LNCaP clone FGC (cell line): ENCODE data around the gene MAGEA12.
"Not testable (repeated sequence)": the region's sequence is repeated elsewhere in the genome, so short reads cannot be mapped to it uniquely, and the experiment has no call there.

Experiments used
- DNase-seq: peaks from one replicate; pipeline ENCODE4 v3.0.0-alpha.2; 2011; ENCODE audit warnings: low read depth
- H3K4me3 ChIP-seq: 2 replicates; pipeline ENCODE4 v1.5.1; 2011; ENCODE audit warnings: mild to moderate bottlenecking, low read depth, low read length, control low read depth
- CTCF ChIP-seq: IDR thresholded peaks from 2 replicates; pipeline ENCODE4 v1.5.1; 2012; ENCODE audit warnings: mild to moderate bottlenecking; ENCODE audit not compliant: control insufficient read depth, insufficient read depth; ENCODE audit errors: extremely low read depth

The MAGEA12 gene

GRCh38 chrX:152735101-152735500 lies 1.5 kb downstream of the MAGEA12 start:
- no peak for TF ChIP-seq CTCF
- peak overlapping the region; percentile 91 for H3K4me3 ChIP-seq
- no peak for DNase-seq

DNA sequence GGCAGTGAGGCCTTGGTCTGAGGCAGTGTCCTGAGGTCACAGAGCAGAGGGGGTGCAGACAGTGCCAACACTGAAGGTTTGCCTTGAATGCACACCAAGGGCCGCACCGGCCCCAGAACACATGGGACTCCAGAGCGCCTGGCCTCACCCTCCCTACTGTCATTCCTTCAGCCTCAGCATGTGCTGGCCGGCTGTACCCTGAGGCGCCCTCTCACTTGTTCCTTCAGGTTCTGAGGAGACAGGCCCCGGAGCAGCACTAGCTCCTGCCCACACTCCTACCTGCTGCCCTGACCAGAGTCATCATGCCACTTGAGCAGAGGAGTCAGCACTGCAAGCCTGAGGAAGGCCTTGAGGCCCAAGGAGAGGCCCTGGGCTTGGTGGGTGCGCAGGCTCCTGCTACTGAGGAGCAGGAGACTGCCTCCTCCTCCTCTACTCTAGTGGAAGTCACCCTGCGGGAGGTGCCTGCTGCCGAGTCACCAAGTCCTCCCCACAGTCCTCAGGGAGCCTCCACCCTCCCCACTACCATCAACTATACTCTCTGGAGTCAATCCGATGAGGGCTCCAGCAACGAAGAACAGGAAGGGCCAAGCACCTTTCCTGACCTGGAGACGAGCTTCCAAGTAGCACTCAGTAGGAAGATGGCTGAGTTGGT lies 2.4 kb downstream of the MAGEA12 start:
- no peak for TF ChIP-seq CTCF
- no peak for DNase-seq
- H3K4me3 ChIP-seq = no peak overlapping the region

DNA sequence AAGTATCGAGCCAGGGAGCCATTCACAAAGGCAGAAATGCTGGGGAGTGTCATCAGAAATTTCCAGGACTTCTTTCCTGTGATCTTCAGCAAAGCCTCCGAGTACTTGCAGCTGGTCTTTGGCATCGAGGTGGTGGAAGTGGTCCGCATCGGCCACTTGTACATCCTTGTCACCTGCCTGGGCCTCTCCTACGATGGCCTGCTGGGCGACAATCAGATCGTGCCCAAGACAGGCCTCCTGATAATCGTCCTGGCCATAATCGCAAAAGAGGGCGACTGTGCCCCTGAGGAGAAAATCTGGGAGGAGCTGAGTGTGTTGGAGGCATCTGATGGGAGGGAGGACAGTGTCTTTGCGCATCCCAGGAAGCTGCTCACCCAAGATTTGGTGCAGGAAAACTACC lies 3.0 kb downstream of the MAGEA12 start:
- H3K4me3 ChIP-seq, DNase-seq: not testable (repeated sequence)

DNA sequence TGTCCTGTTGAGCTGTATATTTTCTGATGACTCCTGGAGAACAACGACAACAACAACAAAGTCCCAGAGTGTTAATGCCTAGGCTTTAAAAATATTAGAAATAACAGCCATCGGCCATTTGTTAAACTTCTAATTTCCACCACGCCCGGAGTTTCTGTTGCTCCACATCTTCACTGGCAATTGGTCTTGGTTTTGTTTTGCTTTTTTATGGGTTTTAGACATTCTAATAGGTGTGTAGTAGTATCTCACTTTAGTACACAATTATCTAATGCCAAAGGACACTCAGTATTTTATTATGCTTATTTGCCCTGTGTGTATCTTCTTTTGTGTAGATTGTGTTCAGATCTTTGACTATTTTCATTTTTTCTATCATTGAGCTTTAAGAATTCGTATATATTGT lies 5.0 kb downstream of the MAGEA12 start:
- no peak overlapping the region for H3K4me3 ChIP-seq
- no peak for DNase-seq
- no peak for TF ChIP-seq CTCF

- not testable (repeated sequence) for DNase-seq, H3K4me3 ChIP-seq
Observed at GRCh38 chrX:152753686-152754650, 20.4 kb downstream of the MAGEA12 start, which contains the start of gene MAGEA2. Gene MAGEA2 (minus strand): TSS chrX:152753842. CDS start chrX:152751363, 2,479 bp downstream.

DNA sequence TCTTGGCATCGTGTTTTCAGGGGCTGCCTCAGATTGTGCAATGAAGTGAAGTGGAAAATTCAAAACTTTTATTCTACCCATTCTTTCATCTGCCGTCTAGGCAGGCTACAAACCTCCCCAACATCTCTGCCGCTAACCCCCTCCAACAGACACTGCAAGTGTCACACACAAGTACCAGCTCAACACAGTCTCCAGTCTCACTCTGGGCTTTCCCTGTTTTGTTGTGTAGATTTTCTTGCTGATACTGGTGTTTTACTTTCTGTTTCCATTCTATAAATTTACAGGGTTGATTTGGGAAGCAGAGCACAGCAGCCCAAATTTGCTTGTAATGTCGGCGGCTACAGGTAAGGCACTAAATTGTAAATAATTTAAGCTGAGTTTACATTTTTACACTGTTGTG lies 21.3 kb downstream of the MAGEA12 start:
- not testable (repeated sequence) for DNase-seq, H3K4me3 ChIP-seq

- H3K4me3 ChIP-seq, DNase-seq: not testable (repeated sequence)
Observed at GRCh38 chrX:152758918-152759317, 25.4 kb downstream of the MAGEA12 start, which contains the start of gene CSAG3. Gene CSAG3 (plus strand): TSS chrX:152759218.

DNA sequence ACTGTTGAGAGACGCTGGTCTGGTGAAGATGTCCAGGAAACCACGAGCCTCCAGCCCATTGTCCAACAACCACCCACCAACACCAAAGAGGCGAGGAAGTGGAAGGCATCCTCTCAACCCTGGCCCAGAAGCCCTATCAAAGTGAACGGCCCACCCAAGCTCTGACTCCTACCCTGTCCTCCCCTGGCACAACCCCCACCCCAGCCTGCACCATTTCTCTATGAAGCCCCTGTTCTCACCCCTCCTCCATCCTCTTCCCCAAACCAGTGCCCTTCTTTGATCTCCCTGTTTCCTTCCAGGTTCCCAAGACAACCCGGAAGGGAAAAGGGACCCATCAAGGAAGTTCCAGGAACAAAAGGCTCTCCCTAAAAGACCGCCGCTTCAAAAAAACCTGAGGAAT lies 26.0 kb downstream of the MAGEA12 start:
- not testable (repeated sequence) for DNase-seq, H3K4me3 ChIP-seq

- DNase-seq, H3K4me3 ChIP-seq: not testable (repeated sequence)
Observed at GRCh38 chrX:152761582-152761981, 28.0 kb downstream of the MAGEA12 start.

DNA sequence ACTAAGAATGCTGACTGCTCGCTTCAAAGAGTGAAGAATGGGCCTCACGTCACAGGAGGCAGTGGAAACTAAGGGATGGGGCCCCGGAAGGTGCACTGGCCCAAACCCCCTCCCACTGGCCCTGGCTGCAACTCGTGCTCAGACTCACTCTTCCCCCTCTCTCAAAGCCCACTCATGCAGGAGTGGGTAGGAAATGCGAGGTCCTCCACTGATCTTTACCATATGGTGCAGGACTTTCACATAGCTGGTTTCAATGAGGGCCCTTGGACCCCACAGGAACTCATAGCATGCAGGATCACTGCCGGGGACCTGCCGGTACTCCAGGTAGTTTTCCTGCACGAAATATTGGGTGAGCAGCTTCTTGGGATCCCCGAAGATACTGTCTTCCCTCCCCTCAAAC lies 33.0 kb downstream of the MAGEA12 start:
- not testable (repeated sequence) for DNase-seq, H3K4me3 ChIP-seq

- not testable (repeated sequence) for DNase-seq
- peak within 1 kb of the TSS; percentile 50 for H3K4me3 ChIP-seq
Observed at GRCh38 chrX:152769549-152770289, 36.2 kb downstream of the MAGEA12 start, which contains the start of gene MAGEA6. Gene MAGEA6 (minus strand): TSS chrX:152769689. CDS start chrX:152767650, 2,039 bp downstream.

GRCh38 chrX:152787062-152787461 lies 53.5 kb downstream of the MAGEA12 start:
- not testable (repeated sequence) for H3K4me3 ChIP-seq, DNase-seq
